CD8-positive, alpha-beta memory T cell (primary cell): ENCODE results near the gene MAPK7. TPM values are rescaled to one million over a fixed set of nuclear protein-coding genes. Genes with fewer than 3 reads are reported as not detected.
"Not testable (repeated sequence)": the region's sequence is repeated elsewhere in the genome, so short reads cannot be mapped to it uniquely, and the experiment has no call there.

ENCODE experiments used
- CTCF ChIA-PET: fragments of 350-600 bp; sonication (Branson Sonifier 250); formaldehyde crosslinking; loops from one replicate; lab custom pipeline; 2021; ENCODE audit warnings: antibody characterized with exemption; lab: Charles Lee
- POLR2A ChIA-PET: fragments of 350-600 bp; sonication (Branson Sonifier 250); formaldehyde crosslinking; loops from one replicate; lab custom pipeline; 2021; ENCODE audit warnings: antibody characterized with exemption; lab: Charles Lee
- DNase-seq, 5 donors: peaks; one replicate each; pipeline versions ENCODE4 v3.0.0 to v3.0.0-alpha.2; 2020 to 2022; ENCODE audit warnings: mixed read lengths in 1 of 5
- H3K27ac ChIP-seq: one replicate; pipeline ENCODE4 v1.7.0; 2013; ENCODE audit warnings: low read depth, mild to moderate bottlenecking, low read length, moderate library complexity
- H3K27me3 ChIP-seq: 2 replicates; pipeline ENCODE4 v1.7.0; 2013; ENCODE audit warnings: low read length, mild to moderate bottlenecking; ENCODE audit not compliant: insufficient read depth, poor library complexity, severe bottlenecking
- H3K36me3 ChIP-seq: 2 replicates; pipeline ENCODE4 v1.7.0; 2013; ENCODE audit warnings: mild to moderate bottlenecking, low read length, moderate library complexity; ENCODE audit not compliant: insufficient read depth
- H3K4me1 ChIP-seq: 2 replicates; pipeline ENCODE4 v1.7.0; 2013; ENCODE audit warnings: mild to moderate bottlenecking, low read length, moderate library complexity; ENCODE audit not compliant: insufficient read depth
- H3K4me3 ChIP-seq: 2 replicates; pipeline ENCODE4 v1.7.0; 2013; ENCODE audit warnings: mild to moderate bottlenecking, low read length
- H3K9me3 ChIP-seq: 2 replicates; pipeline ENCODE4 v1.7.0; 2013; ENCODE audit warnings: mild to moderate bottlenecking, low read length
- H3K27ac Mint-ChIP-seq, 8 donors: one replicate each; pipeline ENCODE4 v1.8.0; 2020 to 2021; ENCODE audit warnings: mixed read lengths in 8 of 8, mild to moderate bottlenecking in 6 of 8, inconsistent platforms in 3 of 8, moderate library complexity in 3 of 8
- H3K27me3 Mint-ChIP-seq, 2 donors: one replicate each; pipeline ENCODE4 v1.8.0; 2020 to 2021; ENCODE audit warnings: mixed read lengths in 2 of 2, mild to moderate bottlenecking in 1 of 2, moderate library complexity in 1 of 2
- H3K36me3 Mint-ChIP-seq, 3 donors: one replicate each; pipeline ENCODE4 v1.8.0; 2020 to 2021; ENCODE audit warnings: mixed read lengths in 3 of 3, inconsistent platforms in 1 of 3, mild to moderate bottlenecking in 1 of 3
- H3K4me1 Mint-ChIP-seq, 3 donors: one replicate each; pipeline ENCODE4 v1.8.0; 2020 to 2021; ENCODE audit warnings: mixed read lengths in 3 of 3, inconsistent platforms in 1 of 3, mild to moderate bottlenecking in 1 of 3
- H3K4me3 Mint-ChIP-seq, 7 donors: one replicate each; pipeline ENCODE4 v1.8.0; 2020 to 2021; ENCODE audit warnings: mixed read lengths in 7 of 7, mild to moderate bottlenecking in 6 of 7, moderate library complexity in 4 of 7, inconsistent platforms in 2 of 7
- H3K9me3 Mint-ChIP-seq, 5 donors: one replicate each; pipeline ENCODE4 v1.8.0; 2020 to 2022; ENCODE audit warnings: mixed read lengths in 5 of 5, mild to moderate bottlenecking in 3 of 5, moderate library complexity in 2 of 5, inconsistent platforms in 1 of 5
- polyA plus RNA-seq: library from polyadenylated mRNA; unstranded; fragments of 300-500 nt; fragmentation: Illumina TruSeq; gene quantifications from one replicate; pipeline ENCODE4 v1.2.3, GENCODE V29; 2021
- total RNA-seq, 2 experiments: library from RNA; stranded (reverse); gene quantifications; one replicate each; pipeline ENCODE4 v1.2.3, GENCODE V29; 2021

The MAPK7 gene
- total and polyA plus RNA-seq, 3 experiments from 2014 or later = 11.2 to 19.8 (median 15.1) TPM

GRCh38 chr17:19345067-19345460 is 33.2 kb upstream of the MAPK7 start:
- Histone ChIP-seq H3K9me3 (no peaks in the 10 kb centered on the region), H3K36me3 (no peaks in the 10 kb centered on the region), H3K4me3 (no peak overlapping the region), H3K27me3 (no peaks in the 10 kb centered on the region), H3K4me1 (no peaks in the 10 kb centered on the region), H3K27ac (no peak overlapping the region)
- no peak for DNase-seq
- no peaks in the 10 kb centered on the region for H3K9me3 Mint-ChIP-seq
- H3K4me1 Mint-ChIP-seq = no peaks in the 10 kb centered on the region
- ChIA-PET POLR2A (no interaction called here), CTCF (no interaction called here)
- H3K27ac Mint-ChIP-seq = no peak overlapping the region
- H3K36me3 Mint-ChIP-seq = no peaks in the 10 kb centered on the region
- no peak overlapping the region for H3K4me3 Mint-ChIP-seq
- H3K27me3 Mint-ChIP-seq = peaks cover 7% of the 10 kb centered on the region in 2 donors

- Histone ChIP-seq H3K27me3 (no peaks in the 10 kb centered on the region), H3K27ac (no peak overlapping the region), H3K36me3 (no peaks in the 10 kb centered on the region), H3K4me1 (no peaks in the 10 kb centered on the region), H3K4me3 (no peak overlapping the region), H3K9me3 (no peaks in the 10 kb centered on the region)
- Mint-ChIP-seq H3K4me1 (no peaks in the 10 kb centered on the region), H3K27ac (no peak overlapping the region), H3K27me3 (peaks cover 6 to 7% of the 10 kb centered on the region in 2 donors), H3K4me3 (no peak overlapping the region), H3K36me3 (no peaks in the 10 kb centered on the region), H3K9me3 (no peaks in the 10 kb centered on the region)
- ChIA-PET POLR2A (no interaction called here), CTCF (no interaction called here)
- no peak for DNase-seq
Measured at GRCh38 chr17:19345486-19346350, 32.6 kb upstream of the MAPK7 start.

GRCh38 chr17:19346351-19347255 is 31.7 kb upstream of the MAPK7 start:
- H3K27me3 Mint-ChIP-seq = peaks cover 4 to 6% of the 10 kb centered on the region in 2 donors
- CTCF ChIA-PET = no interaction called here
- Histone ChIP-seq H3K36me3 (no peaks in the 10 kb centered on the region), H3K4me1 (no peaks in the 10 kb centered on the region), H3K27me3 (no peaks in the 10 kb centered on the region), H3K4me3 (no peak overlapping the region), H3K9me3 (no peaks in the 10 kb centered on the region), H3K27ac (no peak overlapping the region)
- H3K4me3 Mint-ChIP-seq = no peak overlapping the region
- POLR2A ChIA-PET = no interaction called here
- no peaks in the 10 kb centered on the region for H3K4me1 Mint-ChIP-seq
- H3K27ac Mint-ChIP-seq = no peak overlapping the region
- H3K9me3 Mint-ChIP-seq = no peaks in the 10 kb centered on the region
- no peak for DNase-seq
- no peaks in the 10 kb centered on the region for H3K36me3 Mint-ChIP-seq

- Mint-ChIP-seq H3K9me3 (no peaks in the 10 kb centered on the region), H3K4me1 (no peaks in the 10 kb centered on the region), H3K27ac (no peak overlapping the region), H3K4me3 (no peak overlapping the region), H3K27me3 (peaks cover 0 to 6% of the 10 kb centered on the region in 2 donors), H3K36me3 (no peaks in the 10 kb centered on the region)
- DNase-seq = no peak
- POLR2A ChIA-PET = no interaction called here
- Histone ChIP-seq H3K27me3 (no peaks in the 10 kb centered on the region), H3K9me3 (no peaks in the 10 kb centered on the region), H3K4me3 (no peak overlapping the region), H3K36me3 (no peaks in the 10 kb centered on the region), H3K27ac (no peak overlapping the region), H3K4me1 (no peaks in the 10 kb centered on the region)
- CTCF ChIA-PET = no interaction called here
Measured at GRCh38 chr17:19347323-19348080, 30.8 kb upstream of the MAPK7 start.

GRCh38 chr17:19348081-19348650 is 30.1 kb upstream of the MAPK7 start:
- ChIA-PET CTCF (no interaction called here), POLR2A (no interaction called here)
- Mint-ChIP-seq H3K4me1 (no peaks in the 10 kb centered on the region), H3K27ac (no peak overlapping the region), H3K4me3 (no peak overlapping the region), H3K9me3 (no peaks in the 10 kb centered on the region), H3K27me3 (peaks cover 0 to 6% of the 10 kb centered on the region in 2 donors), H3K36me3 (no peaks in the 10 kb centered on the region)
- no peaks in the 10 kb centered on the region for H3K9me3 ChIP-seq
- no peak overlapping the region for H3K27ac ChIP-seq
- H3K4me1 ChIP-seq = no peaks in the 10 kb centered on the region
- no peaks in the 10 kb centered on the region for H3K27me3 ChIP-seq
- no peak for DNase-seq
- H3K4me3 ChIP-seq = no peak overlapping the region
- H3K36me3 ChIP-seq = no peaks in the 10 kb centered on the region

- ChIA-PET POLR2A (no interaction called here), CTCF (no interaction called here)
- DNase-seq = no peak
- Mint-ChIP-seq H3K27ac (no peak overlapping the region), H3K36me3 (no peaks in the 10 kb centered on the region), H3K4me1 (no peaks in the 10 kb centered on the region), H3K4me3 (no peak overlapping the region), H3K27me3 (peaks cover under 1 to 6% of the 10 kb centered on the region in 2 donors), H3K9me3 (no peaks in the 10 kb centered on the region)
- no peak overlapping the region for H3K27ac ChIP-seq
- no peaks in the 10 kb centered on the region for H3K4me1 ChIP-seq
- H3K36me3 ChIP-seq = no peaks in the 10 kb centered on the region
- no peaks in the 10 kb centered on the region for H3K27me3 ChIP-seq
- H3K4me3 ChIP-seq = no peak overlapping the region
- H3K9me3 ChIP-seq = no peaks in the 10 kb centered on the region
Measured at GRCh38 chr17:19348806-19349205, 29.5 kb upstream of the MAPK7 start.

- H3K36me3 Mint-ChIP-seq, H3K9me3 ChIP-seq, H3K4me1 Mint-ChIP-seq, H3K36me3 ChIP-seq, H3K27ac ChIP-seq, H3K4me3 ChIP-seq, H3K4me1 ChIP-seq, POLR2A ChIA-PET, H3K4me3 Mint-ChIP-seq, H3K27ac Mint-ChIP-seq, H3K9me3 Mint-ChIP-seq, H3K27me3 ChIP-seq: not testable (repeated sequence)
- CTCF ChIA-PET = interaction anchor here (2.5 kb wide), 1 partner anchor 10 kb away, joined by 14 read pairs; the partner anchor contains the start of gene B9D1
- peaks cover 6 to 13% of the 10 kb centered on the region in 2 donors for H3K27me3 Mint-ChIP-seq
- DNase-seq = peak in 1 of 5 donors; percentile 15
Measured at GRCh38 chr17:19353401-19353800, 24.9 kb upstream of the MAPK7 start.
